Activated CD8-positive, alpha-beta memory T cell treated with anti-CD3 and anti-CD28 coated beads, Interleukin-2, amount 50 U/mL, for 4 hours (primary cell): ENCODE data around the gene STPG2.
"Not testable (repeated sequence)": the region's sequence is repeated elsewhere in the genome, so short reads cannot be mapped to it uniquely, and the experiment has no call there.

Experiments
- DNase-seq: peaks from one replicate; pipeline ENCODE4 v3.0.0-alpha.2; 2020

STPG2 gene

GRCh38 chr4:97942137-97942536 lies 201.1 kb downstream of the STPG2 start:
- DNase-seq = no peak

- DNase-seq = no peak
These were observed 205.1 kb downstream of the STPG2 start for GRCh38 chr4:97938141-97938540.

GRCh38 chr4:97924341-97924958 lies 218.8 kb downstream of the STPG2 start:
- no peak for DNase-seq

GRCh38 chr4:97923096-97923495 lies 220.2 kb downstream of the STPG2 start:
- DNase-seq = no peak

- no peak for DNase-seq
These were observed 226.2 kb downstream of the STPG2 start for GRCh38 chr4:97917115-97917514.

GRCh38 chr4:97912156-97912555 lies 231.1 kb downstream of the STPG2 start:
- DNase-seq = no peak

- no peak for DNase-seq
These were observed 231.9 kb downstream of the STPG2 start for GRCh38 chr4:97911236-97911906.

- no peak for DNase-seq
These were observed 233.3 kb downstream of the STPG2 start for GRCh38 chr4:97910005-97910404.

GRCh38 chr4:97903436-97904189 lies 239.7 kb downstream of the STPG2 start:
- DNase-seq = not testable (repeated sequence)

- DNase-seq = no peak
These were observed 243.0 kb downstream of the STPG2 start for GRCh38 chr4:97900229-97900628.

- DNase-seq = no peak
These were observed 250.5 kb downstream of the STPG2 start for GRCh38 chr4:97892592-97893266.

- no peak for DNase-seq
These were observed 263.3 kb downstream of the STPG2 start for GRCh38 chr4:97879942-97880341.

- no peak for DNase-seq
These were observed 275.2 kb downstream of the STPG2 start for GRCh38 chr4:97868097-97868496.

- DNase-seq = no peak
These were observed 275.7 kb downstream of the STPG2 start for GRCh38 chr4:97867557-97868091.

GRCh38 chr4:97866821-97867556 lies 276.3 kb downstream of the STPG2 start:
- DNase-seq = no peak

- no peak for DNase-seq
These were observed 292.2 kb downstream of the STPG2 start for GRCh38 chr4:97851115-97851514.

GRCh38 chr4:97845758-97846157 lies 297.5 kb downstream of the STPG2 start:
- no peak for DNase-seq

GRCh38 chr4:97841512-97841911 lies 301.8 kb downstream of the STPG2 start:
- DNase-seq = no peak

- no peak for DNase-seq
These were observed 306.6 kb downstream of the STPG2 start for GRCh38 chr4:97836662-97837061.

GRCh38 chr4:97828646-97829045 lies 314.6 kb downstream of the STPG2 start:
- DNase-seq = no peak

GRCh38 chr4:97819294-97819693 lies 324.0 kb downstream of the STPG2 start:
- no peak for DNase-seq

GRCh38 chr4:97812768-97813167 lies 330.5 kb downstream of the STPG2 start:
- no peak for DNase-seq
